Fibroblast of pulmonary artery (primary cell): Measurements from ENCODE around the gene SLC36A4.

Experiments used
- DNase-seq: peaks from one replicate; pipeline ENCODE4 v3.0.0-alpha.2; 2010; ENCODE audit warnings: low read depth
- H3K4me3 ChIP-seq: replicated peaks from 2 replicates; pipeline ENCODE4 v1.5.1; 2011; ENCODE audit warnings: low read depth, mild to moderate bottlenecking, control low read depth, low read length, moderate library complexity
- TF ChIP-seq, protein P1 (sequence below): IDR thresholded peaks from 2 replicates; pipeline ENCODE4 v1.5.1; 2011; ENCODE audit warnings: mild to moderate bottlenecking, control low read depth, low read length, inconsistent platforms; ENCODE audit errors: missing control alignments

Gene SLC36A4

GRCh38 chr11:93169950-93170561 lies 27.7 kb downstream of the SLC36A4 start:
- TF ChIP-seq, protein P1, sequence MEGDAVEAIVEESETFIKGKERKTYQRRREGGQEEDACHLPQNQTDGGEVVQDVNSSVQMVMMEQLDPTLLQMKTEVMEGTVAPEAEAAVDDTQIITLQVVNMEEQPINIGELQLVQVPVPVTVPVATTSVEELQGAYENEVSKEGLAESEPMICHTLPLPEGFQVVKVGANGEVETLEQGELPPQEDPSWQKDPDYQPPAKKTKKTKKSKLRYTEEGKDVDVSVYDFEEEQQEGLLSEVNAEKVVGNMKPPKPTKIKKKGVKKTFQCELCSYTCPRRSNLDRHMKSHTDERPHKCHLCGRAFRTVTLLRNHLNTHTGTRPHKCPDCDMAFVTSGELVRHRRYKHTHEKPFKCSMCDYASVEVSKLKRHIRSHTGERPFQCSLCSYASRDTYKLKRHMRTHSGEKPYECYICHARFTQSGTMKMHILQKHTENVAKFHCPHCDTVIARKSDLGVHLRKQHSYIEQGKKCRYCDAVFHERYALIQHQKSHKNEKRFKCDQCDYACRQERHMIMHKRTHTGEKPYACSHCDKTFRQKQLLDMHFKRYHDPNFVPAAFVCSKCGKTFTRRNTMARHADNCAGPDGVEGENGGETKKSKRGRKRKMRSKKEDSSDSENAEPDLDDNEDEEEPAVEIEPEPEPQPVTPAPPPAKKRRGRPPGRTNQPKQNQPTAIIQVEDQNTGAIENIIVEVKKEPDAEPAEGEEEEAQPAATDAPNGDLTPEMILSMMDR, result peak; percentile 47
- no peak overlapping the region for H3K4me3 ChIP-seq
- peak; percentile 55 for DNase-seq

GRCh38 chr11:93169143-93169542 lies 28.6 kb downstream of the SLC36A4 start:
- DNase-seq, result no peak
- TF ChIP-seq, protein P1, result no peak

GRCh38 chr11:93166862-93167261 lies 30.9 kb downstream of the SLC36A4 start:
- DNase-seq, result no peak
- TF ChIP-seq, protein P1, result no peak
- H3K4me3 ChIP-seq, result no peak overlapping the region

More at GRCh38 chr11:93169143-93169542, 28.6 kb downstream of the SLC36A4 start:
- no peak overlapping the region for H3K4me3 ChIP-seq

GRCh38 chr11:93166194-93166593 lies 31.6 kb downstream of the SLC36A4 start:
- TF ChIP-seq, protein P1, result no peak
- H3K4me3 ChIP-seq, result no peak overlapping the region
- no peak for DNase-seq

DNA sequence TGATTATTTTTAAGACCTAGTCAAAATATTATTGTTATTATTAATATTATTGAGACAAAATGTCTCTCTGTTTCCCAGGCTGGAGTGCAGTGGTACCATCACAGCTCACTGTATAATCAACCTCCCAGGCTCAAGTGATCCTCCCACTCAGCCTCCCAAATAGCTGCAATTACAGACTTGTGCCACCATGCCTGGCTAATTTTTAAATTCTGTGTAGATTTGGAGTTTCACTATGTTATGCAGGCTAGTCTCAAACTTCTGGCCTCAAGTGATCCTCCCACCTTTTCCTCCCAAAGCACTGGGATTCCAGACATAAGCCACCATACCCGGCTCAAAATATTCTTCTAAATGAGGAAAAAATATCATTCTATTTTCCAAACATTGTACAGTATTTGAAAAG lies 37.0 kb downstream of the SLC36A4 start:
- no peak overlapping the region for H3K4me3 ChIP-seq
- TF ChIP-seq, protein P1, result no peak
- peak; percentile 2 for DNase-seq

DNA sequence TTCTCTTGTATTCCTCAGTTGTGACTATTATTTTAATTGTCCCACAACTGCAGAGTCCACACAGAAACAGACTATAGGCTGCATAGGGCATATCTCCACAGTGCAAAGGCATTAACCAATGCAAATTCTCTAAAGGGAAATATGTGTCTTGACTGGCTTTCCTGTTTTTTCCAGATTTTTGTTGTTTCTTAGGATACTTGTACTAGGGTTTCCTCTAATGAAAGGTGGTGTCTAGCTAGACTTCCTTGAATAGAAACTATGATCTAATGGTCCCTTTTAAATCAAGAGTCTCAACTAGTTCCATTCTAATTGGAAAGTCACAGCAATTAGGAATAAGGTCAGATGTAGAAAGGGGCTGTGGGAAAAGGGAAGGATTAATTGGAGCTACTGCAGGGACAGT lies 37.6 kb downstream of the SLC36A4 start:
- TF ChIP-seq, protein P1, result no peak
- no peak overlapping the region for H3K4me3 ChIP-seq
- DNase-seq, result no peak

GRCh38 chr11:93159721-93160120 lies 38.1 kb downstream of the SLC36A4 start:
- TF ChIP-seq, protein P1, result no peak
- H3K4me3 ChIP-seq, result no peak overlapping the region
- DNase-seq, result no peak
